Prostate gland (tissue), 2 donors: Measurements from ENCODE around the gene VAMP2.

Source experiments
- CTCF ChIP-seq, 4 experiments: fragments of 200-600 bp in 2 of 4; fragments of 450-650 bp in 2 of 4; sonication (generic) in 2 of 4; IDR thresholded peaks; 1 replicate in 3 of 4; 2 replicates in 1 of 4; pipeline ENCODE4 v1.5.1; 2016 to 2019; ENCODE audit warnings: antibody characterized with exemption in 4 of 4, mild to moderate bottlenecking in 2 of 4, moderate library complexity in 2 of 4
- POLR2A ChIP-seq: fragments of 450-650 bp; IDR thresholded peaks from one replicate; pipeline ENCODE4 v1.6.1; 2016; ENCODE audit warnings: antibody characterized with exemption, mild to moderate bottlenecking
- POLR2AphosphoS5 ChIP-seq: sonication (generic); formaldehyde crosslinking; IDR thresholded peaks from one replicate; pipeline ENCODE4 v1.6.1; 2017; ENCODE audit warnings: antibody characterized with exemption

DNA sequence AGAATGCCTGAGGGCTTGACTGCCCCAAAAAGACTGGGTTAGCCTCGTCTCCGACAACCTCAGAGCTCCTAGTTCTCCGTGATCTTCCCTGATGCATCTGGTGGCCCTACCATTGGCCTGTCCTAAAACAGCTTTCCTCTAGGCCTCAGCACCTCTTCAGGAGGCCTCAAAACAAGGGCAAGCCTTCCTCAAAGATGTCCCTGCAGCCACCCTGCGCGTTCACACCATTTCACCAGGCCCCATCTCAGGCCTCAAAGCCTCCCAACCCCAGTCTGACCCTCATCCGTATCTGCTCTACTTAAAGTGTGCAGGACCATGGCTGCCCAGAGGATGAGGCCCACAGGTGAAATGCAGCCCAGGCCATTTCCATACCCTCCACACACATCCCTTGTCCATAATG is 51.8 kb downstream of the VAMP2 start:
- TF ChIP-seq POLR2AphosphoS5 (no peak), CTCF (IDR thresholded peaks at IDR 0.05) (no peak), POLR2A (no peak)
